HepG2 (cell line): ENCODE data around the gene CTCF. TPM values are rescaled to one million over a fixed set of nuclear protein-coding genes. Genes with fewer than 3 reads are reported as not detected.

Source experiments
- ELF4 ChIP-seq: sonication (generic); formaldehyde crosslinking; IDR thresholded peaks from 2 replicates; pipeline ENCODE4 v1.5.0; 2020; ENCODE audit warnings: missing genetic modification reagents, mild to moderate bottlenecking, moderate library complexity, borderline replicate concordance
- HMG20B ChIP-seq: conservative IDR thresholded peaks from 2 replicates; pipeline ENCODE4 v1.6.1; 2016; ENCODE audit warnings: missing genetic modification reagents, missing compliant biosample characterization
- NFAT5 ChIP-seq: sonication (generic); formaldehyde crosslinking; IDR thresholded peaks from 2 replicates; pipeline ENCODE4 v1.4.0; 2020; ENCODE audit warnings: missing genetic modification reagents
- NFKB2 ChIP-seq: sonication (generic); formaldehyde crosslinking; IDR thresholded peaks from 2 replicates; pipeline ENCODE4 v1.4.0; 2020; ENCODE audit warnings: missing genetic modification reagents, borderline replicate concordance
- PAXIP1 ChIP-seq: sonication (generic); formaldehyde crosslinking; conservative IDR thresholded peaks from 2 replicates; pipeline ENCODE4 v1.4.0; 2020; ENCODE audit warnings: mild to moderate bottlenecking, missing genetic modification reagents, moderate library complexity
- SAFB2 ChIP-seq: sonication (generic); formaldehyde crosslinking; IDR thresholded peaks from 2 replicates; pipeline ENCODE4 v1.5.1; 2020; ENCODE audit warnings: missing genetic modification reagents, low read depth, mild to moderate bottlenecking, borderline replicate concordance
- ZBED4 ChIP-seq: sonication (generic); formaldehyde crosslinking; IDR thresholded peaks from 2 replicates; pipeline ENCODE4 v1.4.0; 2020; ENCODE audit warnings: missing genetic modification reagents, borderline replicate concordance
- ZNF687 ChIP-seq: sonication (generic); formaldehyde crosslinking; IDR thresholded peaks from 2 replicates; pipeline ENCODE4 v1.5.1; 2020; ENCODE audit warnings: mild to moderate bottlenecking, missing genetic modification reagents, moderate library complexity
- polyA plus RNA-seq, 8 experiments: library from polyadenylated mRNA; depleted of rRNA in 3 of 8; stranded (reverse) in 7 of 8; unstranded in 1 of 8; fragments of >200 nt; fragmentation: Illumina TruSeq in 4 of 8; extraction: Trizol in 4 of 8; gene quantifications; 2 replicates each; pipeline versions ENCODE4 v1.2.1 to v1.2.3, GENCODE V29; 2011 to 2016; ENCODE audit warnings: low read depth in 4 of 8, missing spikeins in 1 of 8, mixed read lengths in 1 of 8; ENCODE audit not compliant: insufficient read depth in 1 of 8
- total RNA-seq, 5 experiments: library from RNA; depleted of rRNA; stranded (reverse); fragments of >200 nt; fragmentation: Illumina TruSeq; extraction: Trizol; gene quantifications; 2 replicates each; pipeline ENCODE4 v1.2.3, GENCODE V29; 2016; ENCODE audit warnings: low read depth in 1 of 5

CTCF gene
- total and polyA plus RNA-seq, 2 of the 13 experiments (the other 11 are each of a cell fraction or from before 2014, with no cell fraction given): 19.5 to 37.5 TPM

GRCh38 chr16:67672739-67673662 is 110.7 kb downstream of the CTCF start (continued):
- TF ChIP-seq HMG20B (no peak), PAXIP1 (no peak), ELF4 (no peak), ZBED4 (CRISPR knock-in tag) (no peak), SAFB2 (0 out of 2 replicates have a peak, but pooled peaks have one; percentile 24), NFKB2 (CRISPR knock-in tag) (peak; percentile 54; the same call in 1 of the 2 replicates), NFAT5 (CRISPR knock-in tag) (no peak), ZNF687 (peak; percentile 34; the same call in 1 of the 2 replicates)
